H9 (cell line): Measurements from ENCODE around the gene OR8K3. TPM values are rescaled to one million over a fixed set of nuclear protein-coding genes. Genes with fewer than 3 reads are reported as not detected.

Experiments used
- DNase-seq: peaks from one replicate; pipeline ENCODE4 v3.0.0-alpha.2; 2017
- H2AFZ ChIP-seq: one replicate; pipeline ENCODE4 v1.6.1; 2013; ENCODE audit warnings: mild to moderate bottlenecking, low read length, control low read depth, moderate library complexity
- H2AK5ac ChIP-seq: 2 replicates; pipeline ENCODE4 v1.6.1; 2013; ENCODE audit warnings: low read length, control low read depth, mixed read lengths; ENCODE audit not compliant: insufficient read length
- H2BK120ac ChIP-seq: one replicate; pipeline ENCODE4 v1.6.1; 2013; ENCODE audit warnings: low read depth, mild to moderate bottlenecking, low read length, control low read depth, inconsistent platforms; ENCODE audit not compliant: poor library complexity, severe bottlenecking
- H2BK12ac ChIP-seq: 2 replicates; pipeline ENCODE4 v1.6.1; 2013; ENCODE audit warnings: low read length, control low read depth, mixed read lengths, low read depth; ENCODE audit not compliant: insufficient read length
- H2BK15ac ChIP-seq: 2 replicates; pipeline ENCODE4 v1.6.1; 2013; ENCODE audit warnings: low read depth, low read length, control low read depth
- H2BK20ac ChIP-seq: one replicate; pipeline ENCODE4 v1.6.1; 2013; ENCODE audit warnings: low read depth, mild to moderate bottlenecking, low read length, control low read depth, inconsistent platforms; ENCODE audit not compliant: poor library complexity, severe bottlenecking
- H2BK5ac ChIP-seq: 2 replicates; pipeline ENCODE4 v1.6.1; 2013; ENCODE audit warnings: low read length, control low read depth, mixed read lengths; ENCODE audit not compliant: insufficient read length
- H3K14ac ChIP-seq: 2 replicates; pipeline ENCODE4 v1.6.1; 2013; ENCODE audit warnings: low read length, control low read depth; ENCODE audit not compliant: insufficient read depth
- H3K18ac ChIP-seq: 2 replicates; pipeline ENCODE4 v1.6.1; 2013; ENCODE audit warnings: low read depth, mild to moderate bottlenecking, mixed read lengths, low read length, control low read depth; ENCODE audit not compliant: insufficient read length
- H3K23ac ChIP-seq: 2 replicates; pipeline ENCODE4 v1.6.1; 2013; ENCODE audit warnings: low read length, control low read depth, mixed read lengths, low read depth; ENCODE audit not compliant: insufficient read length
- H3K23me2 ChIP-seq: 2 replicates; pipeline ENCODE4 v1.6.1; 2013; ENCODE audit warnings: low read depth, mild to moderate bottlenecking, mixed read lengths, low read length, control low read depth; ENCODE audit not compliant: insufficient read length, poor library complexity, severe bottlenecking
- H3K27ac ChIP-seq: 2 replicates; pipeline ENCODE4 v1.5.1; 2013; ENCODE audit warnings: low read length, control low read depth, mixed read lengths, low read depth; ENCODE audit not compliant: insufficient read length
- H3K27me3 ChIP-seq: 2 replicates; pipeline ENCODE4 v1.6.1; 2013; ENCODE audit warnings: low read length, control low read depth, inconsistent platforms; ENCODE audit not compliant: insufficient read depth
- H3K4ac ChIP-seq: 2 replicates; pipeline ENCODE4 v1.6.1; 2013; ENCODE audit warnings: low read depth, mild to moderate bottlenecking, control low read depth, inconsistent platforms, low read length, moderate library complexity
- H3K4me1 ChIP-seq: 2 replicates; pipeline ENCODE4 v1.6.1; 2013; ENCODE audit warnings: low read length, control low read depth, inconsistent platforms; ENCODE audit not compliant: insufficient read depth
- H3K4me2 ChIP-seq: 2 replicates; pipeline ENCODE4 v1.6.1; 2013; ENCODE audit warnings: low read length, control low read depth, mixed read lengths; ENCODE audit not compliant: insufficient read length, insufficient read depth
- H3K56ac ChIP-seq: 2 replicates; pipeline ENCODE4 v1.6.1; 2013; ENCODE audit warnings: low read depth, mild to moderate bottlenecking, mixed read lengths, low read length, control low read depth; ENCODE audit not compliant: insufficient read length
- H3K79me1 ChIP-seq: 2 replicates; pipeline ENCODE4 v1.6.1; 2013; ENCODE audit warnings: low read depth, mild to moderate bottlenecking, moderate library complexity, low read length, control low read depth, inconsistent platforms; ENCODE audit not compliant: insufficient read depth, poor library complexity, severe bottlenecking
- H3K79me2 ChIP-seq: 2 replicates; pipeline ENCODE4 v1.6.1; 2013; ENCODE audit warnings: low read length, control low read depth, inconsistent platforms; ENCODE audit not compliant: insufficient read depth
- H3K9ac ChIP-seq: 2 replicates; pipeline ENCODE4 v1.6.1; 2013; ENCODE audit warnings: low read length, control low read depth, mixed read lengths; ENCODE audit not compliant: insufficient read length; ENCODE audit errors: extremely low read depth
- H3K9me3 ChIP-seq: one replicate; pipeline ENCODE4 v1.6.1; 2013; ENCODE audit warnings: low read depth, low read length, inconsistent platforms; ENCODE audit not compliant: control insufficient read depth
- H3T11ph ChIP-seq: one replicate; pipeline ENCODE4 v1.6.1; 2013; ENCODE audit warnings: mild to moderate bottlenecking, low read length, control low read depth, inconsistent platforms
- H4K20me1 ChIP-seq: one replicate; pipeline ENCODE4 v1.6.1; 2013; ENCODE audit not compliant: control insufficient read depth, insufficient read length, insufficient read depth
- H4K5ac ChIP-seq: 2 replicates; pipeline ENCODE4 v1.6.1; 2013; ENCODE audit warnings: low read depth, mild to moderate bottlenecking, mixed read lengths, low read length, control low read depth; ENCODE audit not compliant: insufficient read length
- H4K8ac ChIP-seq: replicated peaks from 2 replicates; pipeline ENCODE4 v1.6.1; 2013; ENCODE audit warnings: low read length, control low read depth, mixed read lengths, low read depth; ENCODE audit not compliant: insufficient read length
- H4K91ac ChIP-seq: 2 replicates; pipeline ENCODE4 v1.6.1; 2013; ENCODE audit warnings: low read depth, mild to moderate bottlenecking, moderate library complexity, mixed read lengths, low read length, control low read depth; ENCODE audit not compliant: insufficient read length
- H3K27ac Mint-ChIP-seq, 3 experiments: 2 replicates in 2 of 3; 3 replicates in 1 of 3; pipeline ENCODE4 v1.8.0; 2020 to 2021; ENCODE audit warnings: mixed read lengths in 3 of 3, mild to moderate bottlenecking in 1 of 3, moderate library complexity in 1 of 3
- H3K27me3 Mint-ChIP-seq: 2 replicates; pipeline ENCODE4 v1.8.0; 2021; ENCODE audit warnings: low read depth, mild to moderate bottlenecking, moderate library complexity, mixed read lengths
- H3K36me3 Mint-ChIP-seq, 3 experiments: 2 replicates in 2 of 3; 3 replicates in 1 of 3; pipeline ENCODE4 v1.8.0; 2020 to 2021; ENCODE audit warnings: low read depth in 3 of 3, mixed read lengths in 3 of 3; ENCODE audit not compliant: insufficient read depth in 1 of 3
- H3K4me1 Mint-ChIP-seq, 2 experiments: 2 replicates each; pipeline ENCODE4 v1.8.0; 2020; ENCODE audit warnings: mixed read lengths in 2 of 2
- H3K4me3 Mint-ChIP-seq, 2 experiments: 2 replicates in 1 of 2; 3 replicates in 1 of 2; pipeline ENCODE4 v1.8.0; 2020 to 2021; ENCODE audit warnings: mild to moderate bottlenecking in 2 of 2, mixed read lengths in 2 of 2, moderate library complexity in 1 of 2
- H3K9me3 Mint-ChIP-seq, 2 experiments: 2 replicates in 1 of 2; 3 replicates in 1 of 2; pipeline ENCODE4 v1.8.0; 2020; ENCODE audit warnings: mild to moderate bottlenecking in 2 of 2, mixed read lengths in 2 of 2, moderate library complexity in 1 of 2
- WGBS: extraction: QIAGEN DNeasy Blood & Tissue Kit; methylation state at CpG from one replicate; pipeline ENCODE4 v1.1.7; 2013; ENCODE audit warnings: missing lambda C conversion rate, low lambda C conversion rate, mixed read lengths; ENCODE audit not compliant: insufficient read length; ENCODE audit errors: extremely low coverage; 5-methylcytosine and 5-hydroxymethylcytosine counted together
- total RNA-seq: library from RNA; stranded (reverse); gene quantifications from 2 replicates; pipeline ENCODE4 v1.2.1, GENCODE V29; 2021
- TF ChIP-seq, protein P1 (sequence below): fragments of 200-600 bp; sonication (generic); conservative IDR thresholded peaks from 3 replicates; pipeline ENCODE4 v1.8.0; 2021; ENCODE audit warnings: antibody characterized with exemption, mild to moderate bottlenecking

The OR8K3 gene
- total RNA-seq, 1 experiment from 2014 or later, result not detected

DNA sequence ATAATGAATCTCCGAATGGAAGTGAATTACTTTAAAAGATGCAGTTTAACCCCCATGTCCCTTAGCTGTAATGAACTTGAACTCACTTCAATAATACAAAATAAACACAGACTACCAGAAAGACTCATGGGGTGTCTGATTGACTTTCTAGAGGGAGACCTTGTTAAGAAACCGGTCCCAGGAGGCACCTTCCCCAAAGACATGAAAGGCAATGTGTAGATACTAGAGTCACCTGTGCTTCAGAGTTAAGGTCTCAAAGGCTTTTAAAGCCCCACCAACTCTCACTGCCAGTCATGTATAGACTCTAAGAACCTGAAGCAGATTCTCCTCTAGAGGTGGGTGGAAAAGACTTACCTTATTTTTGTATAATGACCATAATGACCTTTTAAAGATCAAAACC, 39.0 kb downstream of the OR8K3 start, which contains the start of gene OR8J1:
Gene OR8J1, plus strand, starts transcription at position 301 of the 400 bp plus-strand sequence. CDS start 5,956 bp downstream, outside the sequence.
- Mint-ChIP-seq H3K4me1 (no peaks in the 10 kb centered on the region), H3K27me3 (no peaks in the 10 kb centered on the region), H3K27ac (no peak within 1 kb of the TSS), H3K36me3 (no peaks in the 10 kb centered on the region), H3K4me3 (no peak within 1 kb of the TSS), H3K9me3 (no peaks in the 10 kb centered on the region; a peak in 1 of 5 replicates)
- no peak within 1 kb of the TSS for H4K91ac ChIP-seq
- H2BK120ac ChIP-seq, result no peak within 1 kb of the TSS
- no peak within 1 kb of the TSS for H3K27ac ChIP-seq
- no peaks in the 10 kb centered on the region for H3K23me2 ChIP-seq
- no peaks in the 10 kb centered on the region for H3K79me1 ChIP-seq
- TF ChIP-seq, protein P1, sequence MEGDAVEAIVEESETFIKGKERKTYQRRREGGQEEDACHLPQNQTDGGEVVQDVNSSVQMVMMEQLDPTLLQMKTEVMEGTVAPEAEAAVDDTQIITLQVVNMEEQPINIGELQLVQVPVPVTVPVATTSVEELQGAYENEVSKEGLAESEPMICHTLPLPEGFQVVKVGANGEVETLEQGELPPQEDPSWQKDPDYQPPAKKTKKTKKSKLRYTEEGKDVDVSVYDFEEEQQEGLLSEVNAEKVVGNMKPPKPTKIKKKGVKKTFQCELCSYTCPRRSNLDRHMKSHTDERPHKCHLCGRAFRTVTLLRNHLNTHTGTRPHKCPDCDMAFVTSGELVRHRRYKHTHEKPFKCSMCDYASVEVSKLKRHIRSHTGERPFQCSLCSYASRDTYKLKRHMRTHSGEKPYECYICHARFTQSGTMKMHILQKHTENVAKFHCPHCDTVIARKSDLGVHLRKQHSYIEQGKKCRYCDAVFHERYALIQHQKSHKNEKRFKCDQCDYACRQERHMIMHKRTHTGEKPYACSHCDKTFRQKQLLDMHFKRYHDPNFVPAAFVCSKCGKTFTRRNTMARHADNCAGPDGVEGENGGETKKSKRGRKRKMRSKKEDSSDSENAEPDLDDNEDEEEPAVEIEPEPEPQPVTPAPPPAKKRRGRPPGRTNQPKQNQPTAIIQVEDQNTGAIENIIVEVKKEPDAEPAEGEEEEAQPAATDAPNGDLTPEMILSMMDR, result no peak
- H3K18ac ChIP-seq, result no peak within 1 kb of the TSS
- H3K4ac ChIP-seq, result no peak within 1 kb of the TSS
- no peak within 1 kb of the TSS for H3K9ac ChIP-seq
- no peak within 1 kb of the TSS for H2BK15ac ChIP-seq
- H2BK20ac ChIP-seq, result no peak within 1 kb of the TSS
- no peak within 1 kb of the TSS for H4K8ac ChIP-seq
- no peak for DNase-seq
- H2BK5ac ChIP-seq, result no peak within 1 kb of the TSS
- H3K79me2 ChIP-seq, result no peaks in the 10 kb centered on the region
- no peak within 1 kb of the TSS for H2AK5ac ChIP-seq
- no peak within 1 kb of the TSS for H3K56ac ChIP-seq
- no peak within 1 kb of the TSS for H2BK12ac ChIP-seq
- H3K14ac ChIP-seq, result no peak within 1 kb of the TSS
- no peak within 1 kb of the TSS for H3K23ac ChIP-seq
- no peaks in the 10 kb centered on the region for H4K20me1 ChIP-seq
- no peaks in the 10 kb centered on the region for H3K27me3 ChIP-seq
- H4K5ac ChIP-seq, result no peak within 1 kb of the TSS
- WGBS, result no CpG with 5 or more reads among the region's 2 CpGs
- no peak within 1 kb of the TSS for H3K4me2 ChIP-seq
- no peak within 1 kb of the TSS for H2AFZ ChIP-seq
- no peaks in the 10 kb centered on the region for H3K9me3 ChIP-seq
- no peak within 1 kb of the TSS for H3T11ph ChIP-seq
- no peaks in the 10 kb centered on the region for H3K4me1 ChIP-seq

Other genes starting within 250 kb of the OR8K3 start
- gene OR8I2, start 221.8 kb upstream of the OR8K3 start, total RNA-seq, result not detected in 2 replicates
- not detected in 2 replicates for gene OR8H2, start 211.5 kb upstream of the OR8K3 start, total RNA-seq
- not detected in 2 replicates for gene OR8H3, start 192.8 kb upstream of the OR8K3 start, total RNA-seq
- gene OR8J3, start 174.9 kb upstream of the OR8K3 start, total RNA-seq, result not detected in 2 replicates
- gene OR8K5, start 154.8 kb upstream of the OR8K3 start, total RNA-seq, result not detected in 2 replicates
- gene OR5J2, start 138.5 kb upstream of the OR8K3 start, total RNA-seq, result not detected in 2 replicates
- not detected in 2 replicates for gene OR5T2, start 80.9 kb upstream of the OR8K3 start, total RNA-seq
- not detected in 2 replicates for gene OR5T3, start 62.9 kb upstream of the OR8K3 start, total RNA-seq
- not detected in 2 replicates for gene OR5T1, start 41.0 kb upstream of the OR8K3 start, total RNA-seq
- gene OR8H1, start 22.9 kb upstream of the OR8K3 start, total RNA-seq, result not detected in 2 replicates
- gene OR8K1, start 30.9 kb downstream of the OR8K3 start, total RNA-seq, result not detected in 2 replicates
- not detected in 2 replicates for gene OR8J1, start 39.1 kb downstream of the OR8K3 start, total RNA-seq
- gene OR8U1, start 60.5 kb downstream of the OR8K3 start, total RNA-seq, result not detected in 2 replicates
- not detected in 2 replicates for gene OR5AL1, start 97.6 kb downstream of the OR8K3 start, total RNA-seq
- not detected in 2 replicates for gene OR5M3, start 158.2 kb downstream of the OR8K3 start, total RNA-seq
- gene OR5M8, start 176.2 kb downstream of the OR8K3 start, total RNA-seq, result not detected in 2 replicates
- not detected in 2 replicates for gene OR5M11, start 228.1 kb downstream of the OR8K3 start, total RNA-seq